ENCODE results near the gene TWNK.
"Not testable (repeated sequence)": the region's sequence is repeated elsewhere in the genome, so short reads cannot be mapped to it uniquely, and the experiment has no call there.

TWNK gene

DNA sequence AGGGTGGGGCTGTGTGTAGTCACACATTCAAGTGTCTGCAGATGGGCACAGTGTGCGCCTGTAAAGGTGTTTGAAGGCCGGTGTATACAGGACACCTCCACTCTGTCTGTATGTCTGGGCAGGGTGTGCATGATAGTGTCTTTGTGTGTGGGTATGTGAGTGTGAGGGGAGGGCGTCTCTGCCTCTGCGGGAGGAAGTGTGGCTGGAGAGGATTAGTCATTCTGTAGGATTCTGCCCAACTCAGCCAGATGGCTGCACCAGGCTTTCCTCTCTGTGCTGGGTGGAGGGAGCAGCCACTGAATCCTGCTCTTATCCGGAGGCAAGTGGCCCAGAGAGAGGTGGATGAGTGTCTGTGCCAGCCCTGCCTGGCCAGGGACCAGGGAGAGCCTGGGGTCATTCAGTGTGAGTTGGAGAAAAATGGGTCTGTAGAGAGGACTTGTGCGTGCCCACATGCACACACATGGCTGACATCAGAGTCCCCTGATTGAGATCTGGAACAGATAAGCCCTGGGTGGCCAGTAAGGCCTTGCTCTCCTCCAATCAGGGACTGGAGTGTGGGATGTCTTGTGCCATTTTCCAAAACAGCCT, 45.4 kb downstream of the TWNK start:
- peak; percentile 87 to 93 for DNase-seq

DNA sequence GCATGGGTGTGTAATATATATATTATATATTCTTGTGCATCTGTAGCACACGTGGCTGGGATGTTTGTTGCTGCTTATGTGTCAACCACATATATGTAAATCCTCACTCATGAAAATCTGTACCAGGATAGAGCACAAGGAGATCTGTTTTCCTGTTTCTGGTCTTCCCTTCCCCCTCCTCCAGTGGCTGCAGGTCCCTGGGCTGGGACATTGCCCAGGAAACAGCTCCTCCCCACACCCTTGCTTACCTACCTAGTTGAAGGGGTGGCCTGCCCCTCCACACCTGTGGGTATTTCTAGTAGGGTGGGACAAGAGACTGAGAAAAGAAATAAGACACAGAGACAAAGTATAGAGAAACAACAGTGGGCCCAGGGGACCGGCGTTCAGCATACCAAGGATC, 45.9 kb downstream of the TWNK start:
- no peak for DNase-seq

DNA sequence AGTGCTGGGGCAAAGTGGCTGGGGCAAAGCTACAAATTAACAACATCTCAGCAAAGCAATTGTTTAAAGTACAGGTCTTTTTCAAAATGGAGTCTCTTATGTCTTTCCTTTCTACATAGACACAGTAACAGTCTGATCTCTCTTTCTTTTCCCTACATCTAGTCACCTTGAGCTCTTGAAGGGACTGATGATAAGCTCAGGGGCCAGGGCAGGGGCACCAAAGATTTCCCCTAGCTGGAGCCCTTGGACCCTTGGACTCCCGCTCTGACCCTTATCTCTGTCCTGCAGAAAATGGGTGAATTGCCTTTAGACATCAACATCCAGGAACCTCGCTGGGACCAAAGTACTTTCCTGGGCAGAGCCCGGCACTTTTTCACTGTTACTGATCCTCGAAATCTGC, 47.1 kb downstream of the TWNK start:
- DNase-seq = not testable (repeated sequence)

DNA sequence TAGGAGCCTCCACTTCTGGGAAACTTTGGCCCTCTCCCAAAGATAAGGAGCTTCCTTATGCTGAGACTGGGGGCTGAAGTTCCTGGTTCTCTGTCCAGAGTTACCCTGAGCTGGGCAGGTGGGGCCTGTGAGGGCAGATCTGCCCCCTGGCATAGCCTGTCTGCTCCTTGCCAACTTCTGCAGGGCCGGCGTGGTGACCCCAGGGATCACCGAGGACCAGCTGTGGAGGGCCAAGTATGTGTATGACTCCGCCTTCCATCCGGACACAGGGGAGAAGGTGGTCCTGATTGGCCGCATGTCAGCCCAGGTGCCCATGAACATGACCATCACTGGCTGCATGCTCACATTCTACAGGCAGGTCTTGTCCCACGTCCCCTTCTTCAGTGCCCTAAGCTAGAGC, 48.0 kb downstream of the TWNK start:
- DNase-seq = no peak

DNA sequence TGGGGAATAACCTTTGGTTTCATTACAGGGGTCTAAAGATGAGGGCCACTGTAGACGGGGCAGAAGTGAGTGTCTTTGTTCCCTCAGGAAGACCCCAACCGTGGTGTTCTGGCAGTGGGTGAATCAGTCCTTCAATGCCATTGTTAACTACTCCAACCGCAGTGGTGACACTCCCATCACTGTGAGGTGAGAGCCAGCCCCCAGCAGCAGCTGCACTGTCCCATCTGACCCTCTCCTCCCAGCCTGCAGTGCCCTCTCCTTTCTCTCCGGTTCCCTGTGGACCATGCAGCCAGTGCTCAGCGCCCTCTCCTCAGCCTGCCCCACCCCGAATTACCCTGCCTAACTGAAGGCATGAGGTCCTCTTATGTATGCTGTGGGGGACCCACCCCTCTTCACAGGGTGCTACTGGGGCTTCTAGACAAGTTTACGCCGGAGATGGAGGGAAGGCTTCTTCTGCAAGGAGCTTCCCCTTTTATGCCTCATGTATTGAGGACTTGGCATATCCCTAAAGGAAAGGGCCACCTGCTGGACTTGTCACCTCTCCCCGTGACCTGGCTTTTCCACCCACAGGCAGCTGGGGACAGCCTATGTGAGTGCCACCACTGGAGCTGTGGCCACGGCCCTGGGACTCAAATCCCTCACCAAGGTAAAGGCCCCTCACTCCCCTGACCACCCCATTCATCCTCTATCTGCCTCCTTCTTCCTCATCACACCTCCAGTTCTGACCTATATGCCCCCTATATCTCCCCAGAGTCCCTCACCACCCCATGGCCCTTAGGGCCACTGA, 48.8 kb downstream of the TWNK start:
- DNase-seq = peak in 1 of 2 experiments; percentile 26

DNA sequence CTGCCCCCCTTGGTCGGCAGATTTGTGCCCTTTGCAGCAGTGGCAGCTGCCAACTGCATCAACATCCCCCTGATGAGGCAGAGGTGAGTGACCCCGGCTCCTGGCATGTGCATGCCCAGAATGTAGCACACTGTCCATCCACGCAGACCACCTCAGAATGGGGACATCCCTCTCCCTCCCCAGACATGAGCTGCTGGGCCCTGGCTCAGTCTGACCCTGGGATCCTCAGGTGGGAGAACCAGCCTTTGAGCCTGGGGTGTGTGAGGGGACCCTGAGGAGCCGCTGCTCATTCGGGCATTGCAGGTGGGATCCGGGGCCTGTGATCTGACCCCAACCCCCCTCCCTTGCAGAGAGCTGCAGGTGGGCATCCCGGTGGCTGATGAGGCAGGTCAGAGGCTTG, 49.4 kb downstream of the TWNK start:
- DNase-seq = no peak

DNA sequence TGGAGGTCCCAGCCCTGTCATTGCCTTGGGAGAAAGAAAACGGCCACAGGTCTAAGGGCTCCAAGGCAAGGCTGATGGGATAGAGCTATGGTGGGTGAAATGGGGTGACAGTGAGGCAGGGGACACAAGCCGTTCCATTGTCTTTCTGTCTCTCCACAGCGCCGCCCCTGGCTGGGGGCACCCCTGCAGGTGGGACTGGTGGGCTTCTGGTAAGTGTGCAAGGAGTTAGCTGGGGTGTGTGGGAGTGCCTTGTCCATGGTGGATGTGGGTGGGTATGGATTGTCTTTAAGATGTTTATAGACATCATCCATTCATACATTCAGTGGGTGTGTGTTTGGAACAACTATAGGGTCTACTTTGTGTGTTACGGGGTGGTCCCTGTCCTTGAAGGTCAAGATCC, 51.1 kb downstream of the TWNK start:
- no peak for DNase-seq

DNA sequence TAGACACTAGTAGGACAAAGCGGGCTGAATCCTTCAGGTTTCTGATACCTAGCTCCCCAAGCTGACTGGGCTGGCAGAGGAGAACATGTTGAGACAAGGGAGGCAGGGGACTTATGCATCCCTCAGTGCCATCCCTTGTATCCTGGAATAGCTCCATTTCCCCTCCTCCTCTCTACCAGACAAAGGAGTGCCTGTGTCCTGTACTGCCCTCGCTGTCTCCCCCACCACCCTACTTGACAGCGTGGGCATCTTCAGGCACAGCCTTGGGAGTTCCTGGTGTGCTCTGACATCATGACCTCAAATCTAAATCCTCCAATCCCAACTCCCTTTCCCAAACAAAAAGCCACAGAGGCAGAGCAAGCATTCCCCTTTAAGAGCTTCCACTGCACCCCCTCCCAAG, 52.7 kb downstream of the TWNK start:
- no peak for DNase-seq

DNA sequence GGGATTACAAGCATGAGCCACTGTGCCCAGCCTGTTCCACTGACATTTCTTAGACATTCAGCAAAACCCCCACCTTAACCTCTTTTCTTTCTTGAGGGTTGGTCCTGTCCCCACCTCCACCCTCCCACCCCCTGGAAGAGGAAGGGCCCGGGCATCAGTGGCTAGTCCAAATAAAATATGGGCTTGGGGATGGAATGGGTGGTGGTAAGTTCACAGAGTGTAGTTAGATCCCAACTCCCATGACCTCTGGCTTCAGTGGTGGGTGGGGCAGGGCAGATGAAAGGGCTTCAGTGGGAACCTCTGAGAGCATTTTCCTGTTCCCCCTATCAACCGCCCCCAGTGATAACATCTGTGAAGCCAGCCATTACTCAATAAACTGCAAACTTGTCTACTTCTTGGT, 53.5 kb downstream of the TWNK start:
- DNase-seq = no peak

DNA sequence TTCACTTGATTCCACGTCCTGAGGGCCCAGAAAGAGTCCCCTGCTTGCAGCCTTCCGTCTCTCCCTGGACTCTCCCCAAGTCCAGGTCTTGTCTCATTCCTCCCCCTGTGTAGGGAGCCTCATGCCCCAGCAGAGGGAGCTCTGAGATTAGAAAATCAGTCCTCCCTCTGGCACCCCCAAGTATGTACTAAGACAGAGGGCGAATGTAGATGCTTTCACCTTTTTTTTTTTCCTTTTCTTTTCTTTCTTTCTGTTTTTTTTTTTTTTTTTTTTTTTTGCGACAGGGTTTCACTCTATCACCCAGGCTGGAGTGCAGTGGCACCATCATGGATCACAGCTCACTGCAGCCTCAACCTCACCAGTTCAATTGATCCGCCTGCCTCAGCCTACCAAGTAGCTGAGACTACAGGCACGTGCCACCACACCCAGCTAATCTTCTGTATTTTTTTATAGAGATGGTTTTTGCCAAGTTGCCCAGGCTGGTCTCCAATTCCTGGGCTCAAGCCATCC, 54.0 kb downstream of the TWNK start:
- DNase-seq = peak; percentile 94

DNA sequence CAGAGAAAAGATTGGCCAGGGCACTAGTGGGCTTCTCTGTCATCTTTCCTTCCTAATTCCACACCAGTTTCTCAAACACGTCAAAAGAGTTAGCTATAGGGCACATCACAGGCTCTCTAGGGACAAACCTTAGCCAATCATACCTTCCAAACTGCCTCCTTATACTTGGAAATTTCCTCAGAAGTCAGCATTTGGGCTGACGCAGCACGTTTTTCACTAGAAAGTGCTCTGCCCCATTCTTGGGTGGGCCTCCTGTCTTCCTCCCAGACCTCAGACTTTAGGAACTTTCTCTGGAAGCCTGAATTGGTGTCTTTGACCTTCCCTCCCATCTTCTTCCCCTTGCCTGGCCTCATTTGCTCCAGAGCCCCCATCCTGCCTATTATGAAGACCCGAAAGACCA, 54.8 kb downstream of the TWNK start:
- no peak for DNase-seq

DNA sequence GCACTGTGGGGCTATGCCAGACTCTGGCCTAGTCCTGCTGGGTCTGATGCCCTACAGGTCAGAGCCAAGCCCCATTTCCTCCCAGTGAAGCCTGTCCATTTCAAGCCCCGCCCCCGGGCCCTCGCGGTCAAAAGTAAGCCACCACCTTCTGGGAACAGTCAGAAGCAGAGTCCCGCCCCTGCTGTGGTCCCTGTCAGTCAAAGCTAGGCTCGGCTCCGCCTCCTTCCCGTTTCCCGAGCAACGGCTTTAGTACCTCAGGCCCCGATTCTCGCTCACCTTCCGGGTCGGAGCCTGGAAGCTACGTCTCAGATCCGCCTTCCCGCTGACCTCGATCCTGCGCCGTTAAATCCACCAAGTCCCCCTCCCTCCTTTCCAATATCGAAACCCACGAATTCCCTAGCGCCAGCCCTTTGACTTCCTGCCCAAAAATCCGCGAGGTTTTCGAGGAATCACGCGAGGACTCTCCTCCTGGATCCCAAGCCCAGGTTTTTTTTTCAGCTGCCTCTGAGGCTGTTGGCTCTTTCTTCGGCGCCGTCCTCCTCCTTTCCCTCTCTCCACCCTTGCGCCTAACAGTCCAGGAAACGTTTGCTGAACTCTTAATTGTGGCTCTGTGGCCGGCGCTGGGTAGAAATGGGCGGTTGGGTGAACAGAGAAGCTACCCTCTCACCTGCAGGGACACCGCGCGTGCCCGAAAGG, 55.5 kb downstream of the TWNK start:
- peak; percentile 98 for DNase-seq

DNA sequence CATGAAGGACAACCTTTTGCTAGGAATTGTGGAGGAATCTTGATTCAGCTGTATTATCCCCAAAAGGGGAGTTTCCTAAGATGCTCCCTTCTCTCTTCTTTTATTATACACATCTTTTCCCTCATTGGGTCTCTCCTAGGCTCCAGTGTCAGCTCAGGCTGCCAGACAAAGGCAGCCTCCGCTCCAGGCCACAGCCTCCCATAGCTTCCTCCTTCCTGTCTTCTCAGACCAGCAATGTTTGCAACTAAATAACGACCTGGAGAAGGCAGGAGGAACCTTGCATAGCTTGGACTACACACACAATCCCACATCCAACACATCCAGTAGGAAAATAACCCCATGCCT, 56.0 kb downstream of the TWNK start:
- DNase-seq = peak; percentile 51 to 53
